Activated T-cell treated with anti-CD3 and anti-CD28 coated beads, Interleukin-2, amount 50 U/mL, for 48 hours (primary cell): ENCODE data around the gene ARHGEF12.
"Not testable (repeated sequence)": the region's sequence is repeated elsewhere in the genome, so short reads cannot be mapped to it uniquely, and the experiment has no call there.

Source experiments
- DNase-seq, 2 experiments: peaks; one replicate each; pipeline ENCODE4 v3.0.0-alpha.2; 2020

The ARHGEF12 gene

DNA sequence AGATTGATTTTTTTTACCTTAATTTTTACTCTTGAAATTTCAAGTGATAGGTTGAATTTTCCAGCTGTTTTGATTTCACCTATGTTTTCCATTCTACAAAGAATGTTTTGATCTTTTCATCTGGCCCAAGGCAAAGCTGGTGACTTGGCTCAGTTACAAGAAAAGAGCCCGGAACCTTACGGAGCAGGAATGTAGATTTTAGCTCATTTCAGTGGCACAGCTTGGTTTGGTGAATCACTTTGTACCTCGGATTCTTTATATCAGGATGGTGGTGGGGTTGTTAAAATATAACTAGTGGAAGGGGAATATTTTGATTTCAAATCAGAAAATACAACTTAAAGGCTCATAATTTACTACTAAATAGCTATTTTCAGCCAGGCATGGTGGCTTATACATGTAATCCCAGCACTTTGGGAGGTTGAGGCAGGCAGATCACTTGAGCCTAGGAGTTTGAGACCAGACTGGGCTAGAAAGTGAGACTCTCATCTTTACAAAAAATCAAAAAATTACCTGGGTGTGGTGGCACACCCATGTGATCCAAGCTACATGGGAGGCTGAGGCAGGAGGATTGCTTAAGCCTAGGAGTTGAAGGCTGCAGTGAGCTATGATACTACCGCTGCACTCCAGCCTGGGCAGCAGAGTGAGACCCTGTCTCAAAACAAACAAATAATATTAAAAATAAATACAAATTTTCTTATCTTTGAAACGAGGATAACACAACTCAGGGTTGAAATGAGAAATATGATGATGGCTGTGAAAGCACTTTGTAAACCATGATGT is 166.0 kb downstream of the ARHGEF12 start:
- no peak for DNase-seq

DNA sequence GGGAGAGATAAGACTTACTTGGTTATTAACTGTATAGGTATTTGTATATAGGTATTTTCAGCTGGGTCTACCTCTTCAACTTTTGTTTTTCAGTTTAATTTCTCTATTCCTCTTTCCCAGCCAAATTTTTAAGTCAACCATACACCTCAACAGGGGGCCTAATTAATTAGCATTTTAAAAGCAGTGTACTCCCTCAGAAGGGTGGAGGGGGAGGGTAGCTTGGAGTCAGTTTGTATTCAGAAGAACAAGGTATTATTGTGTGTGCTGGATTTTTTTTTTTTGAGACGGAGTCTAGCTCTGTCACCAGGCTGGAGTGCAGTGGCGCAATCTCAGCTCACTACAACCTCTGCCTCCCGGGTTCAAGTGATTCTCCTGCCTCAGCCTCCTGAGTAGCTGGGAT is 167.3 kb downstream of the ARHGEF12 start:
- DNase-seq = not testable (repeated sequence)

DNA sequence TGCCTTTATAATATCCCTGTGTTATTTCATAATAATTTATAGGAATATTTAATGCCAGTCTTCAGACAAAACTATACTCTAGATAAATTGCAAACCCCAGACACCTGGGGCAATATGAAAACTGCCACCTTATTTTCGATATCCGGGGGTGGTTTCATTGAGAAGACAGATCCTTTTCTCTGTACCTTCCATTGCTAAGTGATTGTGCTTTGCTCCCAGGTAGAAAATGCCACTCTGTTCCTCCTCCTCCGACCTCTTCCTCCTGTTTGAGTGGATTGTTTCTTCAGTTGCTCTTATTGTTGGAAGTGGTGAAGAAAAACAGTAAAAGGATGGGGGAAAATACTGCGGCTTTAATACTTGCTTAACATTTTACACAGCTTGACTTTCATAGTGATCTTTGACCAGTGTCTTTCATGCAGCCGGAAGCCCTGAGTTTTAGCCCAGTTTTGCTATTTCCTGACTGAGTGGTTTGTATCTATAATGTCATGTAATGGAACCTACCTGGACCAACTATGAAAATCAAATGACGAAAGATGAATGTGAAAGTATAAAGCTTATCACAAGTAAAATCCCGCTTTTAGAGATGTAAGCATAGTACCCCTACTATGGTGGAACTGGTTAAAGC is 169.7 kb downstream of the ARHGEF12 start:
- no peak for DNase-seq

- DNase-seq = no peak
Observed at GRCh38 chr11:120509346-120510053, 173.3 kb downstream of the ARHGEF12 start.

DNA sequence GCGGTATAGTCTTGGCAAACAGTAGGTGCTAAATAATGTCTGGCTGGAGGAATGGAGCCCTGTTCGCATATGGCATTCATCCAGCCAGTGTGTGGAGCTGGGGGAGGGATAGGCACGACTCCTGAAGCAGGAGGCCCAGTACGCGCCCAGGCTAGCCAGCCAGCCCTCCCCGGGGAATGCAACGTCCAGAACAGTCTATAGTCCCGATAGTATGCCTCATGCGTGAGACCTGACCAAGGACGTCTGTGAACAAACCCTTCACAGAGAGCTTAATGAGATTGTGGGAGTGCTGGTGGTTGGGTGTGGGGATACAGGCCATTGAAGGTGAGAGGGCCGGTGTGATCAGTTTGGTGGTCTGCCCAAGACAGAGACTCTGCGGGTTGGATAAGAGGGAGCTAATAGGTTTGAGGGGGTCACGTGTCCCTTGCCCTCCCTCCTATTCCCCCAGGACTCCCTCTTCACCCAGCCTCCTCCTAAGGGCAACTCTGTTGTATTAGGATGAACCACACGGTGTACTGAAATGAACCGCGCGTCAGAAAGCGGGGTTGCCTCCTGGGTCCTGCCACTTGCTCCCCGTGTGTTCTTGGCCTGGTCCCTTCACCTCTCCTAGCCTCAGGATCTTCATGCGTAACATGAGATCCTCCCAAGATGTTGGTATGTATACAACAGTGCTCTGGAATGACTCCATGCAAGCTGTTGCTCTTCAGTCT is 174.3 kb downstream of the ARHGEF12 start:
- no peak for DNase-seq

GRCh38 chr11:120511116-120511819 is 175.1 kb downstream of the ARHGEF12 start, which contains the start of gene GRIK4:
GRIK4 (plus strand) TSS chr11:120511748; CDS start chr11:120660319, 148,571 bp downstream.
- peak; percentile 88 to 89 for DNase-seq

GRCh38 chr11:120511820-120512738 is 175.9 kb downstream of the ARHGEF12 start:
- no peak for DNase-seq

DNA sequence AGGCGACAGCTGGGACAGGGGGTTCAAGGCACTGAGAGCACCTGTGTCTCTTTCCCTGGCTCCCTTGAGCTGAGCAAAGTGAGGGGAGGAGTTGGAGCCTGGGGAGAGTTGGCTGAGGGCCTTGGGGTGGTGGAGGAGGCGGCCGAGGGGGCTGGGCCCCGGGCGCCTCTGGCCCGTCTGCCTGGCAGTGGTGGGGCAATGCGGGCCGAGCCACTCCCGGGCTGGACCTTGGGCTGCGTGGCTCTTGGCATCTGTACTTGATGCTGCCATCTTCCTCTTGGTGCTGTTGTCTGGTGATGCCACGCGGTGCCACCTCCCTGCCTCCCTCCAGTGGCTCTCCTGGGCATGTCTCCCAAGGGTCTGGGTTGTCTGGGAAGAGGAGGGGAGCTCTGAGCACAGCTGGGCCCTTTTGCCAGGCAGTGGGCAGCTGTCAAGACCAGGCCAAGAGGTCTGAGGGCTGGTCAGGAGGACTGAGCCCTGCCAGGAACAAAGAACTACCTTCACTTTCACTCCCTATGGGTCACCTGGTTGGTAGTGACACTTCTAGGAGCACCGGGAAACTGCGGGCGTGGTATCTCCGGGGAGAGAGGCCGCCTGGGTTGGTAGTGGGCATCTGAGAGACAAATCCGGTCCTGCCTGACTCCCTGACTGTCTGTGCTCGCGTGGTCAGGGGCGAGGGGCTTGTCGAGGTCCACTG is 176.7 kb downstream of the ARHGEF12 start:
- no peak for DNase-seq

DNA sequence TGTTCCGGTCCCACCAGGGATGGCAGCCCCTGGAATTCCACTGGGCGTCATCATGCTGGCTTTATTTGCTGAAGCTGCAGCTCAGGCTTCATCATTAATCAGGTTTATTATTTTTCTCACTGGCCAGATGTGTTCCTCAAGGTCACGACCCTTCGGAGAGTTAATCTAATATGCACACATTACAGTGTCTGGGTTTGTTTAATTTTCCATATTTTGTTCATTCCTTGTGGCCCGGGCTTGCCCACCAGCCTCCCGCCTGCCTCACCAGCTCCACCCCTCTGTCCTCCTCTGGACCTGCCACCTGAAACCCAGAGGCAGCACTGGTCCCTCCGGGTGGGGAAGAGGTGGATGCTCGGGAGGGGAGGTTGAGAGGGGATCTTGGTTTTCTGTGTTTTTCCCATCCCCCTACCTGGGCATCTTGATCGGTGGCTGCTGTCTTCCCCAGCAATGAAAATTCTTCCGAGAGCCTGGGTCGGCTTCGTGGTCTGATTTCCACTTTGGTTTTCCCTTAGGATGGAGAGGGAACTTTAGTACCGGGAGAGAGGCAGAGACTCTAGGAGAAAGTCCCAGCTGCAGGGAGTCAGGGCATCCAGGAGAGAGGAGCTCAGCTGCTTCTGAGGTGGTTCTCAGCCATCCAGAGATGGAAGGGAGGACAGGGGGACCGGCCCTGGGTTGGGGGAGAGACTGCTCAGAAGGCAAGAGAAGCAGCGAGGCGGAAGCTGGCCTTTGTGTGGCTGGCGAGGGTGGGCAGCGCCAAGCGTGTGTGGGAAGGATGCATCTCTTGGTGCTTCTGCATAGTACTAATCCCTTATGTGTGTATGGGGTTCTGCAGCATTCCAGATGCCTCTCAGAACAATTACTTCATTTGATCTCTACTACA is 177.5 kb downstream of the ARHGEF12 start:
- DNase-seq = no peak

DNA sequence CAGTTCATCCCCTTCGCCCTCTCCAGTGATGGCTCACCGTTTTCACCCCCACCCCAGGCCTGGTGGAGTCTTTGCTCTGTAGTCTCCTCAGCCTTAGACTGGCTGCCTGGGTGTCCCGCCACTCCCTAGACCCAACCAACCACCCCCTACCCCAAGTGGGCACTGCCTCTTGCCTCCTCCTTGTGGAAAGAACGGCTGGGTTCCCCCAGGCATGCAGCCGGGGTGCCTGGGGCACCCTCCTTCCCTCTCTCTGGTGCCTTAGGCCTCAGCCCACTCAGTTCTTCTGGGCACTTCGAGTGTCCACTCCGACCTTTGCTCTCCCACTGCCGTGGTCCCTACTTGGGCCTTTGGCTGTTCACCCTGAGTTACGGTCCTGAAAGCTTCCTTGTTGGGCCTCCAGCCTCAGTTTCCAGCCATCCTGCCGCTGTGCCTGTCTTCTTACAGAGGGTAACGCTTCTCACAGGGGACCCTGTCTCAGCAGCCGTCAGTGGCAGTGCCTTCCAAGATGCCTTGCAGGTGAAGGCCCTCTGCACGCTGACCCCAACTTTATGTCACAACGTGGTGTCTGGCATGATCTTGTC is 178.4 kb downstream of the ARHGEF12 start:
- no peak for DNase-seq

DNA sequence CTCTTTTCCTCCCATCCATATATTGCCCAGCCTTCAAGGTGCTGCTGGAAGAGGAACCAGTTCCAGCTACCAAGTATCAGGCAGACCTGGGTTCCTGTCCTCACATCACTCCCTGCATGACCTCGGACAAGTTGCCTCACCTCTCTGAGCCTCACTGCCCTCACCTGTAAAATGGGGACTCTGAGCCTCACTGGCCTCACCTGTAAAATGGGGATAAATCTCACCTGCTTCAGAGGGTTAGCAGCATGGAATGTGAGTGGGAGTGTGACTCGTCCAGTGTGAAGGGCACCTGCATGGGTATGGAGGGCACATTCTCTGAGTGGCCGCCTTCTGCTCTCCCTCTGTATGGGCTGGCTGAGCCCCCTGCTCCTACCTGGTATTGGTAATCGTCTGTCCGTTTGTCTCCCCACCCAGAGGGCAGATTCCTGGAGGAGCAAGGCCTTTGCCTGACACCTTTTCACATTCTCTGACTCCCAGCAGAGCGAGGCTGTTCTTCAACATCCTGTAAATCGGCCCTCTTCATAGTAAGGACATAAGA is 179.0 kb downstream of the ARHGEF12 start:
- DNase-seq = no peak

DNA sequence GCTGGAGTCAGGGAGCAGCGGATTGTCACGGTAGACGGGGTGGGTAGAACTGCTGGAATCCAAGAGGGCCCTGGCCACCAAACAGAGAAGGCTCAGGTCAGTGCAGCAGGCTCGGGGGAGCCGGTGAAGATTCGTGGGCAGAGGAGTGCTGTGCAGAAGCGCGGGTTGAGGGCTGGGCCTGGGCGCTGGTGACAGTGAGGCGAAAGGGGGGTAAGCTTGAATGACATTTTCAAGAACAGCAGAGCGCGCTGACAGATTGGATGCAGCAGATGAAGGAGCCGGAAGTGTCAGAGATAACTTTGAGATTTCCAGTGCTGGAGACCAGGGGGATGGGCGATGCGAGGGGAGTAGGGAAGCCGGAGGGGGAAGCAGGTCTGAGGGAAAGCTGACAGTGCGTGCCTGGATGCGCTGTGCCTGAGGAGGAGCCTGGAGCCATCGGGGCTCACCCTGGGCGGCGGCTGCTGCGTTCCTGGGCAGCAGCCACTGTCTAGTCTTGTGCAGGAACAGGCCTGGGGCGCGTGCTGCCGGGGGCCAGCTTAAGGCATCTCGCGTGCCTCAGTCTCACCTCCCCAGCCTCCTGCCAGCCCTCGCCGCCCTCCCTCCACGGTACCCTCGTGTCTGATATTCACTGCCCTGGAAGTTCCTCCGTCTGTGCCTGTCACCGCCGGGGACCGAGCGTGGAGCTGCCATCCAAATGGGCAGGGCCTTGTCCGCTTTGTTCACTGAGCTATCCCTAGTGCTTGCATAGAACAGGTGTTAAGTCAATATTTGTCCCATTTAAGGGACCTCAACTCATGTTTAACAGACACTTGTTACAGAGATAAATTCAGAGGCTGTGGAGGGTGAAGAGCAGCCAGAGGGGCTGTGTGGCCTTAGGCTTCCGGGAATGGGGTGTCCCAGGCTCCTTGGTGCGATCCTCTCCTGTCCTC is 180.5 kb downstream of the ARHGEF12 start:
- DNase-seq = no peak

- no peak for DNase-seq
Observed at GRCh38 chr11:120517390-120517761, 181.2 kb downstream of the ARHGEF12 start.

GRCh38 chr11:120517801-120518291 is 181.6 kb downstream of the ARHGEF12 start:
- no peak for DNase-seq

- no peak for DNase-seq
Observed at GRCh38 chr11:120518356-120518755, 182.1 kb downstream of the ARHGEF12 start.

DNA sequence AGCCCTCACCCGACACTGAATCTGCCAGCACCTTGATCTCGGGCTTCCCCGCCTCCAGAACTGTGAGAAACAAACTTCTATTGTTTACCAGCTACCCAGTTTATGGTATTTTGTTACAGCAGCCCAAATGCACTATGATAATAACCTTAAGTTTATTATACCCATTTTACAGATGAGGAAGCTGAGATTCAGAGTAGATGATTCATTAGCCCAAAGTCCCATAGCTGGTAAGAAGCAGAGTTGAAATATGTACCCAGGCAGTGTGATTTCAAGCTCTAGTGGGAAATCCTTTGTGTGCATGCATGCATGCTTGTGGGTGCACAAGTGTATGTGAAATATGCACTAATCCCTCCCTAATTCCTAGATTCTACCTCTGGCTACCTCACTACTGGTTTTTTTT is 183.3 kb downstream of the ARHGEF12 start:
- no peak for DNase-seq

DNA sequence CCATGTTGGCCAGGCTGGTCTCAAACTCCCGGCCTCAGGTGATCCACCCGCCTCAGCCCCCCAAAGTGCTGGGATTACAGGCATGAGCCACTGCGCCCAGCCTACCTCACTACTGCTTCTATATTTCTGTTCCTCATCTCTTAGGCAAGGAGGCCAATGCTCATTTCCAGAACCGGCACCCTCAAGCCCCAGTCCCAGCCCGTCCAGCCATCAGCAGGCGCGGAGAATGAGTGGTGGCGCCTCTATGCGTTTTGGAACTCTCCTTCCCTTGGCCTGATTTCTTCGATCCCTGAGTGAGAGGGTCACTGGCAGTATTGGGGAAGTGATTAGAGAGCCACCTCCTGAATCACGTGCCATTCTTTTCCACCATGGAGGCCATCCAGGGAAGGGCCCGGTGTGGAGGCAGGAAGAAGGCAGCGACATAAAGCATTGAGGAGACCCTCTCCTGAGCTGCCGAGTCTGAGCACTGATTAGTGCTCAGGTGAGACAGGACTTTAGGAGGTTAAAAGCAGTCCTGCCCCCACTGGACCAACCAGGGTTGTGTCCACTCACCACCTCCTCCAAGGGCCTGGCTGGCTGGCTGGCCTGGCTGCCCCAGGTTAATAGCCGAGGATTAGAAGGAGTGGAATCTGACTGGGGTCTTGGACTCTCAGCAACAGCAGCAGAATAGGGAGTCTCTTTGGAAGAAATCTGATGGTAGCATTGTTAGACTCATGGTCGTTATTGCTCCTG is 184.0 kb downstream of the ARHGEF12 start:
- no peak for DNase-seq
